Measurements from ENCODE around the gene SHROOM3.
A peak's percentile ranks its signal among the peaks of the same experiment; 100 is the strongest.

SHROOM3 gene

DNA sequence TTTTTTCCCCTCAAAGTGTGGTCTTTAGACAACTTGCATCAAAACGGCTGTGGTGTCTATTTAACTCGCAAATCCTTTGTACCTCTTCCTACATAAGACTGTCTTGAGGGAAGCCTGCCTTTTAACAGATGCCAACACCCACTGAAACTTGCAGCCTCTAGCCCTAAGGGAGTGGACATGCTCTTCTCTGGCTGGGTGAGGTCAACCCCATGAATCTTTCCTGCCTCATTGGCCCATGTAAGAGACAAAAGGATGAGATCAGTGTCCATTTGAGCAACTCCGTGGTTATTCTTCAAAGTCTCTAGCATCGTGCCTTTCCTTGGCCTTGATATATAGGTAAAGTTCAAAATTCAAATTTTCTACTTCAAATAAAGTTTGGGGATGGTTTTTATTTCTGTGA is 134.7 kb downstream of the SHROOM3 start:
- DNase-seq (ENCODE audit: low read depth in 2 of 2) = no peak

DNA sequence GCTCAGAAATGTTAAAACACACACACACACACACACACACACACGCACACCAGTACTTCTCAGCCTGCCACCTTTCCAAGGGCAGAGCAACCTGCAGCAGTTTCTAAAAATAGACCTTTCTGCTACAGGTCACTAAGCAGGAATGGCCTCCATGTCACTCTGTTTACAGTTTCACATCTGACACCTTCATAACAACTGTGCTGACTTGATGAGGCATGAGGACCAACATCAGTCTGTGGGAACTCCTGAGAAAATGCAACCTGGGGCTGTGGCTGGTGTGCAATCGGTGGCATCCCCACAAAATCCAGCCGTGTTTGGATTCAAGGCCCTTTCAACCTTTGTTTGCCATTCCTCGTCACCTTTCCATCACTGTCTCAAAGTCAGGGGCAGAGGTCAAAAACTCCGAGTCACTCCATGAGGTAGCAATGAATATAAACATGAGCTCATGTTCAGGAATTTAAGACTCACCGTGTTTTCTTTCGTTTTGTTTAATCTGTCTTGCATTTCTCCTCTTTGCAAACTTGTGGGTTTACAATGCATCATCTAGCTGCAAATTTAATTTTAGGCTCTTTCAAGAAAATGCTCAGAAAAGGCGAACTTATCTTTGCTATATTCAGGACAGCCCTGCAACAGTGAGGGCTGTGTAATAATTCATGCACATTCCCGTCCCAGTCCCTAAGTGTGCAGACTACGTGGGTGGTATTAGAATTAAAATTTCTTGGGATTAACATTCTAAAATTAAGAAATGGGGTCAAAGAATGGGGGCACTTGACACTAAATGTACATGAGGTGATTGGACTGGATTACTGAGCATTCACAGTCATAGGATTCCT is 135.3 kb downstream of the SHROOM3 start:
- no peak for DNase-seq (ENCODE audit: low read depth in 2 of 2)

DNA sequence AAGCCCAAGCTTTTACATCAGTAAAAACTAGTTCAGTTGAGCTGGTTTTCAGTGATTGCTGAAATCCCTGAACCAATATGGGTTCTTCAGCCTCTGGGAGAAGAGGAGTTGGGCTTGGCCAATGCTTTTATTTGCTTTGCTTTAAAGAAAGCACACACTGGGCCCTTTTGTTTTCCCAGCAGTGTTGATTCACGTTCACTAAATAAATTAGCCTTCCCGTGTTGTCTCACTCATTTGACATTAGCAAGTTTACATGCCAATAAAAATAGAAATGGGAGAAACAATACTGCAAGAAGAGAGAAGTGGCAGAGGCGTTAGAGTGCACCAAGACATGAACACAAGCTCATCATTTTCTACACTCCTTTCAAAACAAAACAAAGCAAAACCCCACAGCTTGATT is 136.2 kb downstream of the SHROOM3 start:
- no peak for DNase-seq (ENCODE audit: low read depth in 2 of 2)

DNA sequence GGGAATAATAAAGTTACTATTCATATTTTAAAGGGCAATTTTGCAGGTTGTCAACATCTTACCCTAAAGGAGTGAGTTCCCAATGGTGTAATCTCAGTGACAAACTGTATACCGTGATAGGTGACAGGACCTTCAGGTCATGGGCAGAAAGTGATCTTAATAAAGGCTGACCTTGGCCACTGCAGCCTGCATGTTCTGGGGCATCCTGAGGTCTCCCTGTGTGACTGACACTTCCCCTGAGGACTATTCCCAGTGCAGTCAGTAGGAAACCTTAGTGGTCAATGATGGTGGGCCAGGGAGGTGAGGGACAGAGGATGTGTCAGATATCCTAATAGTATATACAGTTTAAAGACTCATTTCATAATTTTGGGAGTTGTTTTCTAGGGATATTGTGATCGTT is 137.2 kb downstream of the SHROOM3 start:
- no peak for DNase-seq (ENCODE audit: low read depth in 2 of 2)

DNA sequence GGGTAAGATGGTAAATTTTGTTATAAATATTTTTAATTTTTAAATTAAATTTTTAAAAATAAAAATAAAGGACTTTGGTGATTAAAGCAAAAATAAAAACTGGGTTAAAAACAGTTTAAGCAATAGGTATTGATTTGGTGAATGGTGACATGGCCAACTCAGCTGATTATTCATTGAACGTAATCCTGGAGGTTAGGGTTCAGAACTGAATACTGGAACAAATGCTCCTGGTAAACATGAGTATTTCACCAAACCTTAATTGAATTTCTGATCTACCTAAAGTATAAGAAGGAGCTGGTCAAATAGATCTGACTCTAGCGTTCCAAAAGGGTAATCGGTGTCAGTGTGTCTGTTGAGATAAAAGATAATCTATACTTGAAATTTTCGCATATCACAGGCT is 141.8 kb downstream of the SHROOM3 start:
- no peak for DNase-seq (ENCODE audit: low read depth in 2 of 2)

DNA sequence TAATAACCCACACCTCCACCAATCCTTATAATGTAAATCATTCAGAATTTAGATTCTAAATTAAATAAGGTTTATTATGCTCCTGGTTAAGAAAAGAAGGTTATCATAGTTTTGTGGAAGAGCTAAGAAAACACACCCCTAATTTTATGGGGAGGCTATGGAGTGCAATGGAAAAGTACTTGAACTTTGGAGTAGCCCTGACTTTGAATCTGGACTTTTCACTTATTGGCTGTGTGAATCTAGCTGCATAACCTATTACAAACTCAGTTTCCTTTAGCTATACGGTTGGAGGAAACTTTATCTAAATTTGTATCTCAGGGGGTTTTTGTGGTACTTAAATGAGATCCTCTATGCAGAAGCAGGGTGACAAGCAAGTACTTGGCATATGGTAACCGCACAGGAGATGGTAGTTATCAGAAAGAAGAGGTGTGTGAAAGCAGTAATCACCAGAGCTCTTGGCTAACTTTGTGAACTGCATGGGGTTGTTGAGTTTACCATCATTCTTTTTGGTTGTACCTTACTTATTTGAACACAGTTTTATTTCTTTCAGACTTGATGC is 143.1 kb downstream of the SHROOM3 start:
- DNase-seq (ENCODE audit: low read depth in 2 of 2) = no peak

DNA sequence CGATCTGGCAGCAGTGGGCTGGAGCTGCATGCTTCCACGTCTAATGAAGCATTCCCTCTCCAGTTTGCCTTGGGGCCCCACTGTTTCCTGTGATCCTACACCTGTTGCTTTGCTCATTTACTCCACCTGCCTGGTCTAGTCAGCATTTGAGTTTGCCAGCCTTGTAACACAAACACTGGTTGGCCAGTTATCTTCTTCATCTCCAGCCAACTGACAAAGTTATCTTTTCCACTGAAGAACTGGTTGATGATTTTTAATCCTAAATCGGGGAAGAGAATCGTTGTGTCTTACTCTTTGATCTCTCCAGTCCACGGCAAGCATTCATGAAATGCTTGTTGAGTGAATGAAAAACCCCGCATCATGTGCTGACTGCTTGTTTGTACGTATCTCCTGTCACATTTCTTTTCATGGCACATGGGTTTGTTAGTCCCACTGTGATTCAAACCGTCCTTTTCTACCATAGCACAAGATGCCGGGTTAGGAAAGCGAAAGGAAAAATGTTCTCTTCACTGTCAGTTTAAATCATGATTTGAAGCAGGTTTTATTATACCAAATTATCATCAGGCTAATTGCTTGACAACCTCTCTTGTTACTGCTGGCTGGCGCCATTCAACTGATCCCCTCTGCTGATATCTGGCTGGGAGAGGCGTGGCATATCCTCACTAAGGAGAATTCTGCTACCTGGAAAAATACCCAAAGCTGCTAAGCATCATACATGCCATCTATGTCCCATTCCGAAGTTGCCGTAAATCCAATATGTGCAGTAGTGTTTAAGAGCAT is 144.8 kb downstream of the SHROOM3 start:
- DNase-seq (ENCODE audit: low read depth in 2 of 2) = no peak

DNA sequence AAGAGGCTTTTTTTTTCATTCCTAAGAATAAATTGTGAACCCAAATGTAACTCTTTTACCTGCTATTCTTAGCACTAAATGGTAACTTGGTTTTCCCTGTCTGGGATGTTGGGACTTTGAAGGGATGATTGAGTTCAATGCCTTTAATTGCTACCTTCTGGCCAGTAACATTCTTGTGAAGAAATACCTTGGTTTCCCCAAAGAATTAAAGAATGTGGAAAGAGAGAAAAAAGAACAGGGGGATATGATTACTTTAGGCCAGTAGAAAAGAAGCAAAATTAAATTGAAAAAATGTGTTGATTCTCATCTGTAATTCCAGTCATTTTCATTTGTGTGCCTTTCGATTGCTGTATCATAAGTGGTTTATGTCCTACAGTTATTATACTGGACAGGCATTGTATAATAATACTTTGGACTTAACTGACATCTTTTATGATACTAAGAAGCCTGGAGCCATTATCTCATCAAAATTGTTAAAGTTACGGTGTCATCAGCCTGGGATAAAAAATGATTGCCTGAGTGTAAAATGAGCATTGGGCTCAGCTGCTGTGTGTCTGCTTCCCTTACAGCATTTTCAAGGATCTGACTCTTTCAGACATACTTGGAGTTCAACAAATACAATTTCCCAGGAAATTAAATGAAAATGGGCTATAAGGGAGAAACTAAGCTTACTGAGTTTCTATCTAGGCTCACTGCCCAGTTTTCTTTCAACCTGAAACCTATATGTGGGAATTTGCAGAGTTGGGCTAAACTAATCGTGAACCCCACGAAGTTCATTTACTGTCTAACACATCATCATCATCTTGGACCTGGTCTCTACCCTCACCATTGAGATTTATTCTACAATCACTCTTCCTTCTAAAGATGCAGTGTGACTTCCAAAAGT is 146.3 kb downstream of the SHROOM3 start:
- no peak for DNase-seq (ENCODE audit: low read depth in 2 of 2)

DNA sequence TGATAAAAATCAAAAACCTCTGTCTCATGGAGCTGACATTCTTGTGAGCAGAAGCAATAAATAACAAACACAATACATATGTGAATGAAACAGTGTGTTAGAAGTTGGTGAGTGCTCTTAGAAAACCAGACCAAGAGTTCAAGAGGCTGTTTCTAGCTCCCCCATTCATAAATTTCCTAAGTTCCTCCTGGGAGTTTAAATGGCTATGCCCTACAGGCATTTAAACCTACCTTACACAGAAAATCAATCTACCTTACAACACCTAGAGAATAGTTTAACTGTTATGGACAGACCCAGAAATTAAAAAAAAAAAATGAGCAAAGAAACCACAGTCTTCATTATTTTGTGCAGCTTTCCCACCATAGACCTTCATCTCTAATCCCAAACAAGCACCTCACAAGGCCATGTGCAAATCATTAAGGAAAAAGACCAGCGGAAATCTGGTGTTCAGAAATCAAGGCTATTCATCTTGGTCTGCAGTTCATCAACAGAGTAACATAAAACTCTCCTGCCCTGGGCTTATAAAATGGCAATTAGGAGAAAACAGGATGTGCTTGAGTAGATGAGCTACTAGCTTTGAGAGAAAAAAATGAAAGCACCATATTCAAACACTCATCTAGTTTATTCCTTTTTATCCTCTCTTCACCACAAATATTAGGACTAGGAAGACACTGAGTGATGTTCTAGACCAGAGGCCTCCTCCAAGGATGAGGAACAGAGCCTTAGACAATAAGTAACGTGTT is 147.2 kb downstream of the SHROOM3 start:
- DNase-seq (ENCODE audit: low read depth in 2 of 2) = no peak

DNA sequence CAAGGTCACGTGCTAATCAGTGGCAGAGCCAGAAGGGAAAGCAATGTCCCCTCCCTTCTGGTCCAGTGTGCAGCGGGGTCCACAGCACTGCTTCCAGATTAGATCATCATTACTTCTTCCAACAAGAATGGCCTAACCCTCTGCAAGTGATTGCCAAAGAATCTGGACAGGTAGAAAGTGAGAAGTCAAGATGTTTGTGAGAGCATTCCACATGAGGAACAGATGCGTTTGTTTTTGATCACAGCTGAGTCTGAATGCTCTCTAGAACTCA is 147.7 kb downstream of the SHROOM3 start:
- DNase-seq (ENCODE audit: low read depth in 2 of 2) = no peak

DNA sequence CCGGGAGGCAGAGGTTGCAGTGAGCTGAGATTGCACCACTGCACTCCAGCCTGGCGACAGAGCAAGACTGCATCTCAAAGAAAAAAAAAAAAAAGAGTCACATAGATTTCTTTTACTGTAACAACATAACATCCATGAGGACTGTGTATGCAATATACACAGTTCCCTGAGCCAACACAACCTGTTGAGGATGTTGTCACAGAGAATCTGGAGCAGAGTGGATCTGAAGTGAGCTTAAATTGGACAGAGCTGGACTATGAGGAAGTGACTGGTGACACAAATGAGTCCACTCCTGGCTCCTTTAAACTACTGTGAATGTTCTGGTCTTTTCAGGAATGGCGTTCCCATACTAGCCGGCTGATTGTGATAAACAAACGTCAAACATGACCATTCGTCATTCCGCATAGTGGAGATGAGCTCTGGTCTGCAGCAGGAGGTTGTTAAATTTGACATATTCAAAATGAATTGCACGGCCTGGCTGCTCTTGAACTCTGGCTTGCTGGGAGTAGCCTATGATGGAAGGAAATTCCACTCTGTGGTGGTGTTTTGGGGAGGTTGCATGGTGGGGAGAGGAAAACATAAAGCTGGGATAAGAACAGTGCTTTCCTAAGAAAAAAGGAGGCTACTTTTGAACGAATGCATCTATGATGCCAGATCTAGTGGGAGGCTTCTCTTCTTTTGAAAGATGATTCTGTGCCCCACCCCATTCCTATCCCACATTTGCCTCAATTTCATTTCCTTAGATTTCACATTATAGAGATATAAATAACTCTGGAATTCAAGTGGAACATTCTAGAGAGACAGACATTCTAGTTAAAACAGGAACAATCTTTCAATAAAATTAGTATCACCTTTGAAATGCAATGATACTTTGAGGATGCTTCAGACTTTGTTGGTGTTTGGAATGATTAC is 149.5 kb downstream of the SHROOM3 start:
- DNase-seq (ENCODE audit: low read depth in 2 of 2) = no peak

DNA sequence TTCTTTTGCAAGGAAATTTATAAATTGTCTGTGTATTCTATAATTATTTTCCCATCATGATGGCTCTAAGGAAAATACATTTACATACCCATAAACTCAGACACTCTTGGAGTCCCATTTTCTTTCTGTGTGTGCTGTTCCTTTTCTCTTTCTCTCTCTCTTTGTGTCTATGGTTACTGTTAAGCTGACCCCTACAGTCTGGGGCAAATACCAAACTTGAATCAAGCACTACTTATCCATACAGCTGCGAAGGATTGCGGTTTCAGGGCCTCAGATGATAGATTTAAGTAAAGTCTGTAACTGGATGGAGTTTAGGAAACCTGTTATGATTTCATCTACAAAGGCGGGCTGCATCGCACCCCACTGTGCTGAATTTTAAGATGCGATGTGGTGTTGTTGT is 150.2 kb downstream of the SHROOM3 start:
- no peak for DNase-seq (ENCODE audit: low read depth in 2 of 2)

DNA sequence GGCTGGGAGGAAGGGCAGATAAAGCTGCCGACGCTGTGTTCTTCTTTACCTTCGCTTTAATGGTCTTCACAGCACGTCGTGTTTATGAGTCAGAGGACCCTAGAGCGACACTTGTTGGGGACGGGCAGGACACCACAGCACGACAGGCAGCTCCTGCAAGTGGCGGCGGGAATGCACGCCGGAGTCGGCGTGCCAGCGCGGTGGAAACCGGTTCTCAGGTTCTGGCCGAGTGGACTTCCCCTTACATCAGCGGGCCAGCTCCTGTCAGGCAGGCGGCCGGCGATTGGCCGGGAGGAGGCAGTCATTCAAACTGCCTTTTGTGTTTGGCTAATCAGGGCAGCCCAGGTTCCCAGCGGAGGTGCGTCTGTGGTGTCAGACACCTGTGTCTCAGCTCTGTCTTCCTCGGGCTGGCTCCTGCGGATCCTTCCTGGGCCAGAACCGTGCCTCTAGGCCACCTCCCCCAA is 150.9 kb downstream of the SHROOM3 start:
- DNase-seq (ENCODE audit: low read depth in 2 of 2) = peak in 1 of 2 donors; percentile 1

DNA sequence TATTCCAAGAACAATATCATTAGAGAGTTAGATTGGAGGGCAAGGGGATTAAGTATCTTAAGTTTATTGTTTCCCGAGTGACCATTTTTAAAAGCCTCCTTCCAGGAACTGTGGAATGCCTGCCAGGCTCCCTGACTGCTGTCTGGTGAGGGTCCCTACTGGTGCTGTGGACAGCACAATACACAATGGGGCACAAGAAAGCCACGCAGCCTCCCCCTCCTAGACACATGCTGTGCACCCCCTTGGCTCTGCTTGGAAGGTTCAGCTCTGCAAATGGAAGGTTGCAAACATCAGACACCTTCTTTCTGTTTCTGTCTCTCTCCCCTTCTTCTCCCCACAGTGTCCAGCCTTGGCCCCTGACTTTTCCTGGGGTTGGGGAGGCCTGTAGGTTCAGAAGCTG is 153.2 kb downstream of the SHROOM3 start:
- DNase-seq (ENCODE audit: low read depth in 2 of 2) = no peak

DNA sequence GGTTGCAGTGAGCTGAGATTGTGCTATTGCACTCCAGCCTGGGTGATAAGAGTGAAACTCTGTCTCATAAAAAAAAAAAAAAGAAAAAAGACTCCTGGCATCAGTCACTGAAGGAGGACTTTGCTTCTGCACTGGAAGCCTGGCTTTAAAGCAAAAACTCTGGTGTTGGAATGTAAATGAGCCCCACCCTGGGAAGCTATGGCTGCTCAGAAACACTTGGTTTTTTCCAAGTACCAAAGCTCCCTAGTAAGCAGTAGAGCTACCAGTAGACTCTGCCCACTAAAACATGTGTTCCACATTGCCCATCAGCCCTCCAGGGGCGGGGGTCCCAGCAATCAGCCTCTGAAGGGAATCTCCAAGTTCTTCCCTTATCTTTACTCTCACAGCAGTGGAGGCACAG is 154.4 kb downstream of the SHROOM3 start:
- no peak for DNase-seq (ENCODE audit: low read depth in 2 of 2)

DNA sequence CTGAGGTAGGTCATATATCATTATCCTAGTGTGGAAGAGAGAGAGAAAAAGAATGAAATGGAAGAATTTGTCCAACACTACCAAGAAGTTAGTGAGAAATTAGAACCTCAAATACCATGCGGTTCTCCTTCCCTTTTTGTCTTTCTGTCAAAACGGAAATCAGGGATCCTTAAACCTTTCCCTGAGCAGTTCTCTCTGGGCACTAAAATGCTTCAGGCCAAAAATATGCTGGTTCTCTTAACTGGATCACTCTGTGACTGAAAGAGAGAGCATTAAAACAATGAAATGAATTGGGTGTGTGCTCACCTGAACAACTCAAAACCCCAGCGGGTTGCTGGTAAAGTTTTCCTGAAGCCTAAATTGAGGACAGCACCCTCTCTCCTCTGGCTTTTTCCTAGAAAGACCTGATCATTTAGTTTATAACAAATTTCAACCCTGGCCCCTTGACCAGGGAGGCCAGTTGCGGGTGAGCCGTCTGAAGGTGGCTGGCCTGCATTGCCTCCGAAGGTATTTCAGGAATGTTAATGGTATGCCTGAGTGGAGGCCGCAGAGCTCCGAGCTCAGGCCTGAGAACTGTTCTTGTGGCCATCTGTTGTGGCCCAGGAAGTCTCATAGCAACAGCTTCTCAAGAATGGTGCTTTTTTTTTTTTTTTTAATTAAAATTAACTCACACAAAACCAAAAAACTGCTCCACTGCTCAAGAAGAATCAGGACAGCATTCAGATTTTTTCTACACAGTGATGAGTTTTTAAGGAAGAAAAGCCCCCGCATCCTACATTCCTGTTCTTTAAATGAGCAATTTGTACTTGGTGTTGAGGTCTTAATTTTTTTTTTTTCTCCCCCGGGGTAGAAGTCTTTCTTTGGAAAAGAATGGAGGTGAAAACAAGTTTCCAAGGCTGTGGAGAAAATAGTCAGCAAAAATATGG is 155.1 kb downstream of the SHROOM3 start:
- DNase-seq (ENCODE audit: low read depth in 2 of 2) = no peak

DNA sequence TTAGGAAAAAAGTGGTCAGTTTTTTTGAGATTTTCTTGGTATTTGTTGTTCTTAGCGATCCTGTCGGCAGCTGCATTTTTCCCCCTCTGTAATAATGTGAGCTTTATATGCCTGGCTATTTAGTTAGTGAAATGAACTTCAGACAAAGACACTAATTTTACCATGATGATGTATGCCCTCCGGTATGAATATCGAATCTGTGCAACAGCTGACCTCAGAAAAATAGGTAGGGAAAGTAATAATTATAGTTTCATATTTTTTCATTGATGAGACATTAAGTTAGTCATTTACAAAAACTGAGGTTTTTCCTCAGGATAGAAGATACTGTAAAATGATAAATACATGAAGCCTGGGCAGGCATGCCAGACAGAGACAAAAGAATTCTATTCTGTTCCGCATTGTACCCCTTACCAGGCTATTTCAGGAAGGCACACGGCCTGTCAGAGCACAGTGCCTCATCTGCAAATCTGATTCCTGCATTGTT is 155.8 kb downstream of the SHROOM3 start:
- DNase-seq (ENCODE audit: low read depth in 2 of 2) = no peak

DNA sequence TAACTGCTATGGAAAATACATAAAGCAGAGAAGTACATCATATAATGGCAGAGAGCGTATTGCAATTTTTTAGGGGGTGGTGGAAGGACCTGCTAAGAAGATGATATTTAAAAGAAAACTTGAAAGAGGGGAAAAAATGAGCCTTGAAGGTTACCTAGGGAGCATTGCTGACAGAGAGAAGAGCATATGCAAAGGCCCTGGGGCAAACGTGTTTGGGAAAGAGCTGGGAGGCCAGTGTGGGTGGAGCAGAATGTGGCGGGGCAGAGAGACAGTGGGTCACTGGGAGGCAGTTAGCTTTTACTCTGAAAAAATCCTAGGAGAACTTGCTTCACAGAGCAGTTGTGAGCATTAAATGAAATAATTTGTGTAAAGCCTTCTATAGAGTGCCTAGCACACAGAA is 157.0 kb downstream of the SHROOM3 start:
- DNase-seq (ENCODE audit: low read depth in 2 of 2) = no peak

DNA sequence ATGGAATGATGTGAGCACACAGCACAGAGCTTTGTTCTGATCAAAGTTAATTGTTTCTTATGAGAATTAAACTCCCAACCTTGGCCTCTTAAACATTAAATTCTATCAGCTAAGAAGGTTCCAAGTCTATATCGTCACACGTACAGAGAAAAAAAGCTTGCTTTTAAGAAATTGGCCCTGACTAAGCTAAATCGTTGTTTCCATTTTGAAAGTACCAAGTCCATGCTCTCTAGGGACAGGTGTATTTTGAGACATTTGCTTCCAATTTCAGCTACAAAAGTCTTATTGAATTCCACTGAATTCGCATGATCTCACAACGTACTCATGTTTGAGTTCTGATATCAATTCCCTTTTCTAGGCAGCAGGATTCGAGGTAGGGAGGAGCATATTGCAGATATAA is 157.4 kb downstream of the SHROOM3 start:
- no peak for DNase-seq (ENCODE audit: low read depth in 2 of 2)

Data from activated CD4-positive, alpha-beta T cell treated with anti-CD3 and anti-CD28 coated beads for 24 hours (primary cell).